Fibroblast of skin of abdomen (primary cell): ENCODE results near the gene ROGDI.
A peak's percentile ranks its signal among the peaks of the same experiment; 100 is the strongest.
"Not testable (repeated sequence)": the region's sequence is repeated elsewhere in the genome, so short reads cannot be mapped to it uniquely, and the experiment has no call there.

Source experiments
- DNase-seq: peaks from one replicate; pipeline ENCODE4 v3.0.0-alpha.2; 2013

Gene ROGDI

GRCh38 chr16:4790261-4790660 lies 12.2 kb downstream of the ROGDI start:
- DNase-seq: no peak

GRCh38 chr16:4788910-4789309 lies 13.5 kb downstream of the ROGDI start:
- DNase-seq: no peak

GRCh38 chr16:4788489-4788889 lies 13.9 kb downstream of the ROGDI start:
- no peak for DNase-seq

GRCh38 chr16:4787627-4788482 lies 14.6 kb downstream of the ROGDI start, which contains the start of gene SEPTIN12:
Gene SEPTIN12 (minus strand): TSS chr16:4788345. CDS start chr16:4787645, 700 bp downstream.
- no peak for DNase-seq

- DNase-seq: no peak
Observed at GRCh38 chr16:4787068-4787467, 15.4 kb downstream of the ROGDI start.

GRCh38 chr16:4785758-4786433 lies 16.5 kb downstream of the ROGDI start:
- no peak for DNase-seq

GRCh38 chr16:4784444-4784987 lies 17.9 kb downstream of the ROGDI start:
- not testable (repeated sequence) for DNase-seq

- no peak for DNase-seq
Observed at GRCh38 chr16:4783951-4784336, 18.5 kb downstream of the ROGDI start.

- no peak for DNase-seq
Observed at GRCh38 chr16:4783251-4783950, 19.0 kb downstream of the ROGDI start.

- no peak for DNase-seq
Observed at GRCh38 chr16:4780235-4780634, 22.2 kb downstream of the ROGDI start.

- no peak for DNase-seq
Observed at GRCh38 chr16:4778050-4778392, 24.4 kb downstream of the ROGDI start.

- no peak for DNase-seq
Observed at GRCh38 chr16:4777339-4778049, 24.9 kb downstream of the ROGDI start.

- DNase-seq: no peak
Observed at GRCh38 chr16:4776141-4776705, 26.2 kb downstream of the ROGDI start.

GRCh38 chr16:4775005-4775404 lies 27.4 kb downstream of the ROGDI start:
- no peak for DNase-seq

GRCh38 chr16:4772351-4772750 lies 30.1 kb downstream of the ROGDI start:
- no peak for DNase-seq

GRCh38 chr16:4771646-4772045 lies 30.8 kb downstream of the ROGDI start:
- no peak for DNase-seq

- no peak for DNase-seq
Observed at GRCh38 chr16:4769306-4769638, 33.2 kb downstream of the ROGDI start.

GRCh38 chr16:4768549-4769305 lies 33.7 kb downstream of the ROGDI start:
- peak; percentile 96 for DNase-seq

- DNase-seq: peak; percentile 18
Observed at GRCh38 chr16:4767872-4768548, 34.4 kb downstream of the ROGDI start.

- DNase-seq: peak; percentile 95
Observed at GRCh38 chr16:4766875-4767628, 35.4 kb downstream of the ROGDI start, which contains the start of gene ZNF500. Gene ZNF500 (minus strand): TSS chr16:4767162. CDS start chr16:4765978, 1,184 bp downstream.
